NCI-H1048 (cell line): ENCODE results near the gene ESRRG.
"Not testable (repeated sequence)": the region's sequence is repeated elsewhere in the genome, so short reads cannot be mapped to it uniquely, and the experiment has no call there.

Source experiments
- DNase-seq: peaks from one replicate; lab custom pipeline; 2025; lab: John Stamatoyannopoulos, UW

The ESRRG gene

DNA sequence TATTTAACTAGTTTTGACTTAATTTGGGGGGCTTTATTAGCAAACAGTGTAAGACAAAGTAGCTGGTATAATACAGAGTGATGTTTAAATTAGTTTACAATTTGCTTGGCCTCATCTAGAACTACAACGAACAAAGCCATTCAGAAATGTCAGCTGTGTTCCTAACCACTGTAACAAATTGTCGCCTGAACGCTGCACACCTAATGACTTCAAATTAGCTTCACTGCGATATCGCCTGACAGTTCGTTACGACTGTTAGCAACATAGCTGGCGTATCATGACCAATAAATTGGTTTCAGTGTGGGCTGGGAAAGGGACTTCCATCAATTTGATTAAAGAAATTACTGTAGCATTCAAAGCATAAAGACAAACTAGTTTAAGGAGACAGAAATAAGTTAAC lies 160.1 kb downstream of the ESRRG start:
- no peak for DNase-seq

DNA sequence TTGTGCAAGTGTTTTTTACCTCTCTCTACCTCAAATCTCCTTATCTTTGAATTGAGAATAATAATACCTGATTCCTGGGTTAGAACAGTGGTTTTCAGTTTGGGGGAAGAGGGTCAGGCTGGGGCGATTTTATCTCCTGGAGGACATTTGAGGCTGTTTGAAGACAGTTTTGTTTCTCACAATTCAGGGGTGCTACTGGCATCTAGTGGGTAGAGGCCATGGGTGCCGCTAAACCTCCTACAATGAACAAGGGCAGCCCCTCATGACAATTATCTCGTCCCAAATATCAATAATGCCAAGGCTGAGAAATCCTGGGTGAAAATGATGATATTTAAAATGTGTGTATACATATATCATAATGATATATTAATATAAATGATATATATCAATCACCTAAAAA lies 160.8 kb downstream of the ESRRG start:
- DNase-seq: no peak

DNA sequence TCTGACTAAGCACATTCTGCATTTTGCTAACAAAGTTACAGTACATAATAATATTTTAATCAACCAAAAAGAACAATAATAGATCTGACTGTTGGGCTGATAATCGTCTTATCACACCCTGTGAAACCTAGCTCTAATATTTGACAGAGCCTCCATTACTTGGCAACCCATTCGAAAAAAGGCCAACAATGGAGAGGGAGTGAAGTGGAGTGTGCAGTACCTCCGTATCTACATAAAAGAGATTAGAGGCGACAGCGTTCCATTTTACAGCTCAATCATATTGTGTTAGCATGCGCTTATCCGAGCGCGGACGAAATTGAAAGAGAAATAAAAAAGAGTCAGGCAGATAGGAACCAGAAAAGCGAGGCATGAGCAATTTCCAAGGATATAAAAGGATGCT lies 162.7 kb downstream of the ESRRG start:
- no peak for DNase-seq

DNA sequence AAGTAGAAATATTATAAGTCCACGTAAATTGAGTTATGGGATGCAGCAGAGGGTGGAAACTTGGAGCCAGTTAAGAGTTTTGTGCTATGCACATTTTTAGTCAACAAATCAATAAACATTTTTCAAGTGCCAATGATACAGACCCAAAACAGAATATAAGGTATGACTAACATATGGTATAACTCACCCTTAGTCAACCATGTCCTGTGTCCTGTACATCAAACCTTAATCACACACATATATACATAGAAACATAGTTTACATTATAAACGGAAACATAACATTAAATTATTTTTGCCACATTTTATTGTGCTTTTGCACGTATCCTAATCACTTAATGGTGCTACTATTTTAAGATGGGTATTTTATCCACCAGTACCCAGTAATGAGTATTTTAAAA lies 163.9 kb downstream of the ESRRG start:
- DNase-seq: no peak

DNA sequence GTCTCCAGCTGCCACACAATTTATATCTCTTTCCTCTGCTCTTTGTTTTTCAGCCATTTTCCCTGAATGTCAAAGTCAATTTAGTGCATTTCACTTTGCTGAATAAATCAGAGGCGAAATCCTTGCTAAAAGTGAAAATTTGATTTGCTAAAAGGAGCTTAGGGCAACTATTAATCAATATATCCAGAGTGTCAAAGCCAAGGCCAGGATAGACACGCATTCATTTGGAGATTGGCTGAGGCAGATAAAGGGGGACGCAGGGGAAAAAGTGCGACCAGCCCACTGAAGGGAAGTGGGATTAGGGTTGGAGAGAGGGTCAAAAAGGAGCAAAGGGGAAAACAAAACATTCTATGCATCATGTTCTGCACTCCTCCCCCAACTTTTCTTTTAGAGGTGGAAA lies 167.6 kb downstream of the ESRRG start:
- no peak for DNase-seq

DNA sequence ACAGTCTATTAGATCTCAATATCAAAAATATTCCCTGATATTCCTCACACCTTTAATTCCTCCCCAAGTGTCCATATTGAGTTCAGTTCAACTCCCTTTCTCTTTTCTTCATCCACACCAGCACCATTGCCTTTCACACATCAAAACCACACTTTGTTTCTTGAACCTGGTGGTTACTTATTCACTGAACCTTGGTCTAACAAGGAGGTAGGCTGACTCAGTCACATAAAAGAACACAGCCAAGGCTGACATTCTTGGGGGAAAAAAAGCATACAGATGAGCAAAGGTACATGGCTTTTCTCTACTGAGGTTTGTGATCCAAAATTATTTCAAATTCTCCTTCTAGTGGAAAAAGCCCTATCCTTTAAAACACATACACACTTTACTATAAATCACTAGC lies 168.3 kb downstream of the ESRRG start:
- DNase-seq: no peak

DNA sequence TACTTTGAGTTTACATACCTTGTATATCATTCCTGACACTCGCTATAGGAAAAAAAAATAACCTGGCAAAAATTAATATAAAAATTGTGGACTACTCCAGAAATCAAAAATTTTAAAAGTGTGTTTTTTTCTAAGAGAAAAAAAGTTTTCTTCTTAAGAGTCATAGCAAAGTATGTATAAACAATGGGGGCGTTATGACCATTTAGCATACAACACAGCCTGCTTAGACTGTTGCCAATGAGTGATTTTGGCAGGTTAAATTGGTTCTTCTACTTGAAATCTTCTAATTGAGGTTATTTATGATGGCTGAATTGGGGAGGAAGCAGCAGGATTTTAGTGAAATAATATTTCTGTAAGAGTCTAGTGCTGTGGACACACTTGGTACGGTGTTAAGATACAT lies 169.5 kb downstream of the ESRRG start:
- no peak for DNase-seq

DNA sequence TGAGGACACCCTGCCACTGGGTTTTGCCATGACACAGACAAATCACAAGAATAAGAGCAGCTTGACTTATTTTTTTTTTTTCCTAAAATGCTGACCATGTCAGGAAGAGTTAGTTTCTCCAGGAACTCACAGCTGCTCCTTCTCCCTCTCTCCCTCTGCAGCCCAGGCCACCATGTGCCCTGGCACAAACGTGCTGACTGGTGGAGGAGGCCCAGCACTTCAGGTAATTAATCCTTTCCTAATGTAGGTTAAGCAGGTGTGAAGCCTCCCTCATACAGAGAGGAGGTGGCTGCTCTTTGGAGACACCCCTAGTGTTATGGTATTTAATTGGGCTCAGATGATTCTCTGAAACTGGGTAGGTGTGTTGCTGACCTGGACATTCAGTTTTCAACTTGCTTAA lies 170.2 kb downstream of the ESRRG start:
- no peak for DNase-seq

DNA sequence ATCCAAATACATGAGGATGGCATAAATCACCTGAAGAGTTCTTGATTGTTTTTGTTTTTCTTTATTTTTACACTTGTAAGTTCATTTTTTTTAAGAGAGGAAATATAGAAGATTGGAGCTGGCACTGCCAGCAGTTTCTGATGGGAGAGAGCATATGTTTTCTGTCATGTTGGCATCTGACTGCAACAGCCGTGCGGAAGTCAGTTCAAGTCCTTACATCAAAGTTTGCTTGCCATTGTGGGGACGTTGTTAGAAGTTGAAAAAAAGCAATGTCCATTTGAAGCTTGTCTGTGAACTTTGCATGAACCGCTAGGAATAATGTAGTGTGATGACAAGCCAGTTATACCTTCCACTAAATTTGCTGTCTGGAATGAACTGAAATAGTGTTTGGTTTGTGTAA lies 173.4 kb downstream of the ESRRG start:
- DNase-seq: no peak

DNA sequence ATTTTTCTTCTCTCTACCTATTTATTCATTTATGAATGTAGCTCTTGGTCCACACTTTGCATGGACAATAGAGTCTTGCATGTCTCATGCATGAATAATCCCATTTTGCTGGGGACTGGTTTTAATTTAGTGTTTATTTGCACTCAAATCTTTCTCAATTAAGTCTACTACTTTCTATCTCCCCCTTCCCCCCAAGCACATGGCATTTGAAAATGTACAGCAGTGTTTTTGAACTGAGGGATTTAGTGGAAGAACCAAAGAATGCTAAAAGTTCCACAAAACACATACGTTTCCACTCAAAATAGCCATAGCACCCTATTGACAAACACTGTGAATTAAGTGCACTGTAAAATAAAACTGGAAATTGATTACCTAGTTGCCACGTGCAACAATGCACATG lies 180.5 kb downstream of the ESRRG start:
- DNase-seq: no peak

DNA sequence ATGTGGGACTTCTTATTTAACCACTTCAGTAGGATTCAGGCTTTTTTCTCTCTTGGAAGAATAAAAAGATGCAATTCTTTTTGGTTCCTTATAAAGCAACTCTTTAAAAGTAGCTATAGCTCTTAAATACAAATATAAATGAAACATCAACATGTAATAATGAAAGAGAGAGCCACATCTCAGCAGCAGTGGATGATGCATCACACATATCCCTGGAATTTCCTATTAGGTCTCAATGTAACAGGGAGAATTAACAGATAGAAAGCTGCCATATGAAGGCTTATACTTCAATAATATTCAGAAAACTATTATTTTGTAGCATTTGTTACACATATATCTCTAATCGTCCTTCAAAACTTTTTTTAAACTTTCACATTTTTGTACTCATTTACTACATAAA lies 181.0 kb downstream of the ESRRG start:
- DNase-seq: no peak

DNA sequence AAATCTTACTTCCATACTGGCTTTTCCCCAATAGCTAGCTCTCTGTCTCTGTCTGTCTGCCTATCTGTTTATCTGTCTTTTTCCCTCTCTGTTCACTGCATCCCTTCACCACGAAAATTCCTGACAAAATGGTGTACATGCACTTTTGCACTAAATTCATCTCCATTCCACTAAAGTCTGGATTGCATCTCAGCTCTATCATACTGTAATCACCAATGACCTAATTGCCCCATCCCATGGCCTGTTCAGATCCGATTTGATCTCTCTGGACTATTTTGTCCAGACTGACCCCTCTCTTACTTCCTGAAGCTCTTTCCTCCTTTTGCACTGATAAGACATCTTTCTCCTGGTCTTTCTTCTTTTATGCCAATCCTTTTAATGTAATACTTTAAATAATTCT lies 187.5 kb downstream of the ESRRG start:
- no peak for DNase-seq

DNA sequence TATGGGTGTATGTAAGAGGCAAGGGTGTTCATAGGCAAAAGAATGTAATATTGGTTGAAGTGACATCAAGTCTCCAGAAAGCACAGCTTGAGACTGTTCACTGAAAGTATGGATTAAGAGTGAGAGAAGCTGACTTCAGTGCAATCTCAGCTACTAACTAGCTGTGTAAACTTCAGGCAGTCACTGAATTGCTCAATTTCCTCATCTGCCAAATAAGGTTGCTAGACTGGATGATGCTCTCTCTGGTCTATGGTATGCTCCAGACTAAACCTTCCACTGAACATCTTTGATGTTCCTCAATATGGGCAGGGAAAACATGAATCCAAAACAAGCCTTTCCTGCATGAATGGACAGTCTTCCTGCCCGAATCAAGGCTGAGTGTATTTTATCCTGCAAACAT lies 188.2 kb downstream of the ESRRG start:
- DNase-seq: no peak

DNA sequence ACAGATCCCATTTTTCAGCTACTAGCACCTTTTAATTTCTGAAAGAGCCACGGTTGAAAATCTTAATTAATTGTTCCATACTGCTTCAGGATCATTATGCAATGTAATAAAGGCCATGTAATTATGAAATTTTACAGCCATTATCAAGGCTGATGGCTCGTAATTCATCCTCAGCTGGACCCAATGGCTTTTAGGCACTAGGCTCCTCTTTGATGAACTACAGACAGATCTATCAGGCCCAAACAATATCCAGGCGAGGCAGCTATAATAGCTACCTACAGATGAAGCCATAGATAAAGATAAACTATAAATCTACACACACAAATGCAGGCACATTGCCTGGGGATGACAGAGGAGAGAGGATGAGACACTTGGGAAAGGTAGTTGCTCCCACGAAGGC lies 189.5 kb downstream of the ESRRG start:
- DNase-seq: no peak

DNA sequence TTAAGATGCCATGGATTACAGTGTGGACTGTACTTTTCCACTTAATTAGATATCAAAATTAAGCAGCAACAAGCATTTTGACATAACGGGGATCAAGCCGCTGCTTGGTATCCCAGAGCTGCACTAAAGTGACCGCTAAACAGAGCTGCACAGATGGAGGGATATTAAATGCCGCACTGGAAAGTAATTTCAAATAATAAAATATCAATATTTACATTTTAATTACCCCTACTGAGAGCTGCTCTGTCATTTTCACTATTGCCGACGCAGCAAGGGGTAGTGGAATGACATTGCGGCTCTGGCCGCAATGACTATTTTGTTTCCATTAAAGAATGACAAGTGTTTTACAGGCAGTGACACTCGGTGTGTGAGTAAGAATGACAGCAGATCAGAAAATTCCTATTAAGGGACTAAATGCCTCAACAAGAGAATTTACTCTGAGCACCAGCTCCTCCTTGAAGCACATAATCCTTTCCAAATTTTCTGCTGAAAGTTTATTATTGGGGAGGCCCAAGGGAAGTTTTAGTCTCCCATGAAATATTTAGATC lies 190.9 kb downstream of the ESRRG start:
- DNase-seq: no peak

DNA sequence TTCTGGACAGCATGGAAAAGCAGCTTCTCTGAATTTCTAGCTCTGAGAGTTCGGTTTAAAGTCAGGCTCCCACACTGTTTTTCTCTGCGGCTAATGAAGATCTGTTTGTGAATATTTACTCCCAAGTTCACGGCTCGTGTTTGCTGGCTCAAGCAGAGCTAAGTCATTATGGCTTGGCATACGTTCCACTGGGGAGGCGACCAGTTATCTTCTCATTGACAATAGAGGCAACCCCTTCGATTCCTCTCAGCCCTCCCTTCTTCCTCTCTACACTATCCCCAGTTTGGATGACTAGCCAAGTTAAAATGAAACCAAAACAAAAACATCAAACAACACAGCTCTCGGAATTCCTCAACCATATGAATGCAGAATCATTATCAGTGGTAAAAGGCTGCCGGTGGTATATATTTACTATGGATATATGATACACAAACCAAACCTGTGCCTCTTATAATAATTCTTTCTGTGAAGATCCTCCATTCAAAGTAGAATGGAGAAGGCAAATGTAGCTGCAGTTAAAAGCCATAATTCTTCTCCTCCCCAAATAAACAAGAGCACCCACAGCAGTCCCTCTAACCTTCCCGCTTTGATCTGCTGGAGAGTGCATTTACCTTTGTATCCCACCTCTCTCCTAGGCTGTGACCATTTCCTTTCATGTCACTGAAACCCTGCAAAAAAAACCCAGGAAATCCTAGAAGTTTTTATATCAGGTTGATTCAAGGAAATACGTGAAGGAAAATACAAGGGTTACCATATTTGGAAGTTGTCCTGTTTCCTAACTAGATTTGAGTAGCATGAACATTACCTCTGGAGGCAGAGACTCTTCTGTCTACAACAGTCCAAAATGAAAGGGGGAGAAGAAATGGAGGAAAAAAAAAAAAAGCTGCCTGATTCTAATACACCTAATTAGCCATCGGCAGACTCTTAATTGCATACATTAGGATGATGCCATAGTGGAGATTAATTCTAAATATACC lies 191.7 kb downstream of the ESRRG start:
- no peak for DNase-seq

DNA sequence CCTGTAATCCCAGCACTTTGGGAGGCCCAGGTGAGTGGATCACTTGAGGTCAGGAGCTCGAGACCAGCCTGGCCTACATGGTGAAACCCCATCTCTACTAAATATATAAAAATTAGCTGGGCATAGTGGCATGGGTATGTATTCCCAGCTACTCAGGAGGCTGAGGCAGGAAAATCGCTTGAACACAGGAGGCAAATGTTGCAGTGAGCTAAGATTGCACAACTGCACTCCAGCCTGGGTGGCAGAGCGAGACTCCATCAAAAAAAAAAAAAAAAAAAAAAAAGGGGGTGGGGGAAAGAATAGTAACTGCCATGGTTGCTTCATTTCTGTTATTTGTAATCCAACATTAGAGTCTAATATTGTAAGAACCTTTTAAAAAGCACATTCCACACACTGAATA lies 193.4 kb downstream of the ESRRG start:
- DNase-seq: not testable (repeated sequence)

DNA sequence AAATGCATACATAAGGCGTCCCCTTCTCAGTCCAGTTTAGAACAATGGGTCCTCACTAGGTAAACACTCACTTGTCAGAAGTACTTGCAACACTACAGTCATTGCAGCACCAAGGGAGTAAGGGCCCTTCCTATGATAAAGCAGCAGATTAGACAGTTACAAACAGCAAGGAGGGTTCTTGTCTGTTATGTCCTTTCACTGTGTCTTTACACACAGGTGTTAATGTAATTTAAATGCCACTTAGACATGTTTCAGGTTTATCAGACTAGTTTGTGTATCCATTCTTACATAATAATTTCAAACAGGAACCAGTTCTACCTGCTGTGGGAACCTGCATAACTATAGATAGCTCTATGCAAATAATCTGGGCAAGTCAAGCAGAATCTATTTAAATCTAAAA lies 194.4 kb downstream of the ESRRG start:
- DNase-seq: peak; percentile 94

DNA sequence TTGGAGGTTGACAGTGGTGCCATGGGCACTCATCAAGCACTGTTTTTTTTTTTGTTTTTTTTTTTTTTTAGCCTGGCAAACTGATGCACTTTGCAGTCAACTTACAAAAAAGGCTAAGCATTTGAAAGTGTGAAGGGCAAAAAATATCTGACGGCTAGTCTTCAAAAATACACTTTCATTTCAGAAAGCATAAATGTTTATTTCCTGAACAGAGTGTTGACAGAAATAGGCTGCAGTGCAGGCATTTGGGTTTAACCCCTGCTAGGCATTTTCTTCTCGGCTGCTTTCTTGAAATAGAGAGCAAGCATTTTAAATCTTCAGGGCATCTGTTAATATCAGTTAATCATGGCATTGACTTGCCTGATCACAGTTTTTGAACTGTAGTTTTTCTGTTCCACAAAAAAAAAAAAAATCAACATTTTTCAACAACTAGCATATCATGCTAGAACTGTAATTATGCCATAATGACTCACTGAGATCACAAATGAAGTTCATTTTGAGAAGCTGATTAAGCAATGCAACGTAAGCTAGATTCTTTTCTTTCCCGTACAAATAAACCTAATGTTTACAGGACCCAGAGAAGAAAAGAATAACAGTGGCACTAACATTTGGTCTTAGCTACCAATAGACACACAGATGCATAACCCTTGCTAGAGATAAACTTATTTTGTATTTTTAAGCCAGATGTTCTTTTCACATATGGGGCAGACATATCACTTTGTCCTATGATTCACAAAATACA lies 199.6 kb downstream of the ESRRG start:
- DNase-seq: no peak

DNA sequence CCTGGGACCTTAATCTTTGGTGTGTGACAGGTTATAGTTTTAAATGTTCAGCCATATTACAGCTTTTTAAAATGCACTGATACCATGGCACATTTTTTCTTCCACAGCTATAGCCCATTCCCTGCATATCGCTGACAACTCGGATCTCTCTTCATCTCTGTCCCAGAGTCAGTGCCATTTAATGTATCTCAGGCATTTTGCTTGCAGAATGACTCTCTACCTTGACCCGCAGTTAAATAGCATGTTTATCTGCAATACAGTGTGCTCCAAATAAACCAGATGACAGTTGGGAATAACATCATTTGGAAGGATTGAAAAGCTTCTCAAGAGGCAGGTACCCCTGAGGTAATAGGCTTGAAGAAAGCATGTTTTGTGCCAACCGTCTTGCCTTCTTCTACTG lies 200.2 kb downstream of the ESRRG start:
- DNase-seq: no peak

DNA sequence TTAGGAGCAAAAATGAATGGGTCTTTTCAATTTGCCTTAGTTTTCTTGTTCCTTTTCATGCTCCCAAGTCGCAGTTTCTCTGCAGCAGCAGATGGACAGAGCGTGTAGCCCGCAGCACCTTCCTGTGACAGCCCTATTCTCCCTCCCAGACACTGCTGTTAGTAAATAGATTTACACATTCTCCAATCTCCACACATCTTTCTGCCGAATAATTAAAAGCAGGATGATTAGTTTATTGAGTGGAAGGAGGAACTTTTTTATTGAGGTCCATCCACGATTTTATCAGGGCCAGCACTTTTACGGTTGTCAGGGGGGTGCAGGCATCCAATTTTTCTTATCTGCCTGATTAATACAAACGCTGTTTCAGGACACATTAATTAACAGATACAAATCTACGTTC lies 201.8 kb downstream of the ESRRG start:
- no peak for DNase-seq

DNA sequence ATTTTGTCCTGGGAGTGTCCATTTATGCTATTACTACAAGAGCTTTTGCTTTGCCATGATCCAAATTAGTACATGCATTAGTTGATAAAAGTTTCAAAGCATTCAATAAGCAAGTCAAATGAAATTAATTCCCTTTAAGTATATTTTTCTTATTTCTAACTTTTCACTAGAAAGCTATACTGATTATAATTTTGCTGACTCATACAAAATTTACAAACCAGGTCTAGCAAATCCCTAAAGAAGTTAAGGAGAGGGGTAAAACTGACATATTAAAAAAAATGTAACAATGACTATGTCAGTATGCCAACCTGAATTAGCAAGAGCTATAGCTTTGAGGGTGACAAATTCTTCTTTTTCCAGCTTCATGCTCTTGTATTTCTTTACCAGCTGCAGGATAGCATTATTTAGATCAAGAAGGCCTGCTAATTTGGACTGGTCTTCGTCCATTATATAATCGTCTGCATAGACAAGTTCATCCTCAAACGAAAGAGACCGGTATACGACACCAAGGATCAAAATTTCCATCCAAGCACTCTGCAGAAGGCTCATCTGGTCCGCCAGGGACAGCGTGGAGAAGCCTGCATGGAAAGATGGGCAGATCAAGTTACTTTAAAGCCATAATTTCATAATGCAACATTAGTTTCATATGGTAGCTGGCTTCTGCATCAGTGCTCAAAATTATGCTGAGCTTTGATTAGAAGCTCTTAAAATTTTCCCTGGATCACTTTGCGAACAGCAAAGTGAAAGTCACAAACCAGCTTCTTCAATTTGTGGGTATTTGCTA lies 204.2 kb downstream of the ESRRG start:
- no peak for DNase-seq
